LNCAP (cell line): ENCODE data around the gene SVOP.

ENCODE experiments used
- TF ChIP-seq, protein P1 (sequence below): fragments of 450-650 bp; IDR thresholded peaks from 2 replicates; pipeline ENCODE4 v1.5.1; 2017; ENCODE audit warnings: mild to moderate bottlenecking

The SVOP gene

GRCh38 chr12:108975024-108975593 is 45.8 kb downstream of the SVOP start:
- TF ChIP-seq, protein P1, sequence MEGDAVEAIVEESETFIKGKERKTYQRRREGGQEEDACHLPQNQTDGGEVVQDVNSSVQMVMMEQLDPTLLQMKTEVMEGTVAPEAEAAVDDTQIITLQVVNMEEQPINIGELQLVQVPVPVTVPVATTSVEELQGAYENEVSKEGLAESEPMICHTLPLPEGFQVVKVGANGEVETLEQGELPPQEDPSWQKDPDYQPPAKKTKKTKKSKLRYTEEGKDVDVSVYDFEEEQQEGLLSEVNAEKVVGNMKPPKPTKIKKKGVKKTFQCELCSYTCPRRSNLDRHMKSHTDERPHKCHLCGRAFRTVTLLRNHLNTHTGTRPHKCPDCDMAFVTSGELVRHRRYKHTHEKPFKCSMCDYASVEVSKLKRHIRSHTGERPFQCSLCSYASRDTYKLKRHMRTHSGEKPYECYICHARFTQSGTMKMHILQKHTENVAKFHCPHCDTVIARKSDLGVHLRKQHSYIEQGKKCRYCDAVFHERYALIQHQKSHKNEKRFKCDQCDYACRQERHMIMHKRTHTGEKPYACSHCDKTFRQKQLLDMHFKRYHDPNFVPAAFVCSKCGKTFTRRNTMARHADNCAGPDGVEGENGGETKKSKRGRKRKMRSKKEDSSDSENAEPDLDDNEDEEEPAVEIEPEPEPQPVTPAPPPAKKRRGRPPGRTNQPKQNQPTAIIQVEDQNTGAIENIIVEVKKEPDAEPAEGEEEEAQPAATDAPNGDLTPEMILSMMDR, result no peak

GRCh38 chr12:108973629-108974152 is 47.2 kb downstream of the SVOP start:
- TF ChIP-seq, protein P1, result no peak

GRCh38 chr12:108972358-108972757 is 48.5 kb downstream of the SVOP start:
- TF ChIP-seq, protein P1, result no peak

DNA sequence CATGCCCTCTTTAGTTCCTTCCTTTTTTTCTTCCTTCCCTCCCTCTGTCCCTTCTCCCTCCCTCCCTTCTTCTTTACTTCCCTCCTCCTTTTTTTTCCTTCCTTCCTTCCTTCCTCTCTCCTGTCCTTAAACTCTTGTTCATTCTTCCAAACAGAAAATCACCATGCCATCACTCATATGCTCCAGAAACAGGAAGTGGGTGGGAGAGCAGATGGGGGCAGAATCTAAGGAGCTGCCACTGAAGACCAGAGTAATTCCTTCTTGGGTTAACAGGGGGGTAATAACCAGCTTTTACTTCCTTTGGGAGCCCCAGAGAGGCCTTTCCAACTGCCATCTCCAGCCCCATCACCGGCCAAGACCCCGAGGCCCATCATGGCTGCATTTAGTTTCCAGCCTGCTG is 51.2 kb downstream of the SVOP start:
- TF ChIP-seq, protein P1, result no peak

GRCh38 chr12:108967869-108968540 is 52.9 kb downstream of the SVOP start:
- TF ChIP-seq, protein P1, result peak; percentile 57

DNA sequence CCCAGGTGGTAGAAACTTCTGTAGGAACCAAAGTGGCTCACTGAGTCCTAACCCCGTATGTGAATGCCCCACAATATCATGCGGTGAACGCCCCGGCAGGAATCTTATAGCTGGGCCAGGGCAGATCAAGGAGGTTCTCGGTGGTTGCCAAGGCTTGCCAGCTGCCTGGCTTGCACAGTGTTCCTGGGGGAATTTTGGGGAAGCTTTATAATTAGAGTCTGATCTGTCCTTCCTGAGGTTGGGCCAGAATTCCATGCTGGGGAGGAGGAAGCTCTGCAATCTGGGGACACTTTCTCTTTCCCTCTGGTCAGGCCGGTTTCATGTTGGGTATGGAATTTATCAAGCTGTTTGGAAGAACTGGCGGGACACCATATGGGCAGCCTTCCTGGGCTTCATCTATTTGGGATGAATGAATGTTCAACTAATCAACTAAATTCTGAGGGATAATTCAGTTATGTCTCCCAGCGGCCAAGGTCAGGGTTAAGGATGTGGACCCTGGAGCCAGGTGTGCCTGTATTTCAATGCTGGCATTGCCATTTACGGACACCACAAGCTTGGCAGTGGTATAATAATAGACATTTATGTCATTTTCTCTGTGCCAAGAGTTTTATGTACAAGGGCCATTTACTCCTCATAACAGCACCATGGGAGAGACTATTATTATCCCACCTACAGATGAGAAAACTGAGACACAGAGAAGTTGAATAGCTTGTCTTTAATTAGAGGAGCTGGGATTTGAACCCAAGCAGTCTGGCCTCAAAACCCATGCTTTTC is 54.3 kb downstream of the SVOP start:
- TF ChIP-seq, protein P1, result no peak

DNA sequence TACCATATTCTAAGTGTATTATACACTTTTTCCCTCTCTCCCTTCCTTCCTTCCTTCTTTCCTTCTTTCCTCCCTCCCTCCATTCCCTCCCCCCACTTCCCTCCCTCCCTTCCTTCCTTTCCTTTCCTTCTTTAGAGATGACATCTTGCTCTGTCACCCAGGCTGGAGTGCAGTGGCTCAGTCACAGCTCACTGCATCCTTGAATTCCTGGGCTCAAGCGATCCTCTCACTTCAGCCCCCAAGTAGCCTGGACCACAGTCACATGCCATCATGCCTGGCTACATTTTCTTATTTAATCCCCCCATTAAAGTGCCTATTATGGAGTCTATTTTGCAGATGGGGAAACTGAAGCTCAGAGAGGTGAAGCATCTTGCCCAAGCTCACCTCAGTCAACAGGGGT is 55.0 kb downstream of the SVOP start:
- TF ChIP-seq, protein P1, result no peak
